Measurements from ENCODE around the gene CCDC57.
A peak's percentile ranks its signal among the peaks of the same experiment; 100 is the strongest.

DNA sequence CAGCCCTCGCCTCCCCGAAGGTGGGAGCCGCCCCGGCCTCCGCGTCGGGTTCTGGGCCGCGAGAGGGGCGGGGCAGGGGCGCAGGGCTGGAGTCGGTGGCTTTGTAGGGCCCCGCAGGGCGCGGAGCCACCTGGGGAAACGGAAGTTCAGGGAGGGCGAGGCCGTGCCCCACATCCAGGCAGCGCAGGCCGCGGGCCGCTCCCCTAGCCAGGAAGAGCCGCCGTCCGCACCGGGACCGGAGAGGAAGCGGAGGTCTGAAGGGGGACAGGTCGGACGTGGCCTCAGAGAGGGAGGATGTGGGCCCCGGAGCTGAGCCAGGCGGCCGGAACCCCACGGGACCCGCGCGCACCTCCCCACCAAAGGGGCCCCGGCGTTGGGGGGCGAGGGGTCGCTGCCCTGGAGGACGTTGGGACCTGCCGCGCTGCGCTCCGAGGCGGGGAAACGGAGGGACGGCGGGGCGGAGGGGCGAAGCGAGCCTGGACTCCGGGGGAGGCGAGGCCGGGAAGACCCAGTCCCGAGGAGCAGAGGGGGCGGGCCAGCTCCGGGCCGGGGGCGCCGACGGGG lies 15.7 kb upstream of the CCDC57 start:
- TF ChIP-seq POLR2A (IDR thresholded peaks at IDR 0.05): peak; percentile 84
- TF ChIP-seq, protein P1, sequence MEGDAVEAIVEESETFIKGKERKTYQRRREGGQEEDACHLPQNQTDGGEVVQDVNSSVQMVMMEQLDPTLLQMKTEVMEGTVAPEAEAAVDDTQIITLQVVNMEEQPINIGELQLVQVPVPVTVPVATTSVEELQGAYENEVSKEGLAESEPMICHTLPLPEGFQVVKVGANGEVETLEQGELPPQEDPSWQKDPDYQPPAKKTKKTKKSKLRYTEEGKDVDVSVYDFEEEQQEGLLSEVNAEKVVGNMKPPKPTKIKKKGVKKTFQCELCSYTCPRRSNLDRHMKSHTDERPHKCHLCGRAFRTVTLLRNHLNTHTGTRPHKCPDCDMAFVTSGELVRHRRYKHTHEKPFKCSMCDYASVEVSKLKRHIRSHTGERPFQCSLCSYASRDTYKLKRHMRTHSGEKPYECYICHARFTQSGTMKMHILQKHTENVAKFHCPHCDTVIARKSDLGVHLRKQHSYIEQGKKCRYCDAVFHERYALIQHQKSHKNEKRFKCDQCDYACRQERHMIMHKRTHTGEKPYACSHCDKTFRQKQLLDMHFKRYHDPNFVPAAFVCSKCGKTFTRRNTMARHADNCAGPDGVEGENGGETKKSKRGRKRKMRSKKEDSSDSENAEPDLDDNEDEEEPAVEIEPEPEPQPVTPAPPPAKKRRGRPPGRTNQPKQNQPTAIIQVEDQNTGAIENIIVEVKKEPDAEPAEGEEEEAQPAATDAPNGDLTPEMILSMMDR (IDR thresholded peaks at IDR 0.05): no peak
- TF ChIP-seq POLR2AphosphoS5 (IDR thresholded peaks at IDR 0.05): peak; percentile 48 to 88 (median 72)
- no peak for TF ChIP-seq EP300 (IDR thresholded peaks at IDR 0.05; ENCODE audit: low read depth)

Data from transverse colon (tissue), 4 donors.